CD14-positive monocyte (primary cell): ENCODE data around the gene LRRC30. TPM values are rescaled to one million over a fixed set of nuclear protein-coding genes. Genes with fewer than 3 reads are reported as not detected.

Experiments used
- DNase-seq, 3 donors: peaks; one replicate each; pipeline ENCODE4 v3.0.0-alpha.2; 2011 to 2022
- H2AFZ ChIP-seq: 2 replicates; pipeline ENCODE4 v1.6.0; 2012; ENCODE audit warnings: mild to moderate bottlenecking, low read depth, low read length, inconsistent platforms; ENCODE audit not compliant: insufficient read depth, poor library complexity, severe bottlenecking
- H3K27ac ChIP-seq, 2 donors: 1 replicate in 1 of 2; 2 replicates in 1 of 2; pipeline ENCODE4 v1.5.1; 2012 to 2013; ENCODE audit warnings: low read length in 2 of 2, control low read depth in 1 of 2, inconsistent platforms in 1 of 2, low read depth in 1 of 2, mild to moderate bottlenecking in 1 of 2
- H3K27me3 ChIP-seq, 2 donors: one replicate each; pipeline versions ENCODE4 v1.6.0 to v1.6.1; 2011 to 2013; ENCODE audit warnings: low read length in 2 of 2; ENCODE audit not compliant: control insufficient read depth in 2 of 2, insufficient read depth in 2 of 2
- H3K36me3 ChIP-seq, 2 donors: replicated peaks in 1 of 2; 1 replicate in 1 of 2; 2 replicates in 1 of 2; pipeline versions ENCODE4 v1.5.1 to v1.6.1; 2012 to 2013; ENCODE audit warnings: low read length in 2 of 2, control low read depth in 1 of 2, inconsistent platforms in 1 of 2, mild to moderate bottlenecking in 1 of 2; ENCODE audit not compliant: insufficient read depth in 2 of 2, control insufficient read depth in 1 of 2
- H3K4me1 ChIP-seq, 2 donors: 1 replicate in 1 of 2; 2 replicates in 1 of 2; pipeline versions ENCODE4 v1.5.1 to v1.6.1; 2012 to 2013; ENCODE audit warnings: low read length in 2 of 2, control low read depth in 1 of 2, inconsistent platforms in 1 of 2, mild to moderate bottlenecking in 1 of 2, moderate library complexity in 1 of 2; ENCODE audit not compliant: insufficient read depth in 2 of 2, control insufficient read depth in 1 of 2
- H3K4me2 ChIP-seq: replicated peaks from 2 replicates; pipeline ENCODE3; 2012; ENCODE audit warnings: low read length, moderate library complexity, mild to moderate bottlenecking; ENCODE audit not compliant: poor library complexity, severe bottlenecking; ENCODE audit errors: extremely low read depth
- H3K4me3 ChIP-seq, 3 experiments: fragments of 200-600 bp in 1 of 3; sonication (generic) in 1 of 3; replicated peaks in 1 of 3; 1 replicate in 2 of 3; 2 replicates in 1 of 3; pipeline ENCODE4 v1.5.1; 2011 to 2013; ENCODE audit warnings: low read length in 3 of 3, mild to moderate bottlenecking in 3 of 3, control low read depth in 2 of 3, low read depth in 2 of 3, inconsistent platforms in 1 of 3, moderate library complexity in 1 of 3
- H3K79me2 ChIP-seq: 2 replicates; pipeline ENCODE4 v1.6.0; 2012; ENCODE audit warnings: mild to moderate bottlenecking, control low read depth, inconsistent platforms, low read length, moderate library complexity; ENCODE audit not compliant: insufficient read depth
- H3K9ac ChIP-seq: 2 replicates; pipeline ENCODE4 v1.6.0; 2017; ENCODE audit warnings: low read length, mild to moderate bottlenecking; ENCODE audit not compliant: insufficient read depth, poor library complexity, severe bottlenecking
- H3K9me3 ChIP-seq, 2 donors: replicated peaks in 1 of 2; 1 replicate in 1 of 2; 2 replicates in 1 of 2; pipeline versions ENCODE4 v1.5.1 to v1.6.1; 2012 to 2013; ENCODE audit warnings: low read length in 2 of 2, control low read depth in 1 of 2; ENCODE audit not compliant: control insufficient read depth in 1 of 2, insufficient read depth in 1 of 2
- H4K20me1 ChIP-seq: 2 replicates; pipeline ENCODE4 v1.6.0; 2012; ENCODE audit warnings: mild to moderate bottlenecking, low read length, control low read depth, moderate library complexity; ENCODE audit not compliant: insufficient read depth
- H3K27ac Mint-ChIP-seq, 7 donors: one replicate each; pipeline ENCODE4 v1.8.0; 2020; ENCODE audit warnings: mild to moderate bottlenecking in 7 of 7, mixed read lengths in 7 of 7, moderate library complexity in 6 of 7, inconsistent platforms in 2 of 7
- H3K27me3 Mint-ChIP-seq, 3 donors: one replicate each; pipeline ENCODE4 v1.8.0; 2021 to 2022; ENCODE audit warnings: low read depth in 3 of 3, mild to moderate bottlenecking in 3 of 3, mixed read lengths in 3 of 3, moderate library complexity in 3 of 3, inconsistent platforms in 1 of 3
- H3K36me3 Mint-ChIP-seq, 2 donors: one replicate each; pipeline ENCODE4 v1.8.0; 2020; ENCODE audit warnings: mixed read lengths in 2 of 2, inconsistent platforms in 1 of 2, mild to moderate bottlenecking in 1 of 2
- H3K4me1 Mint-ChIP-seq: one replicate; pipeline ENCODE4 v1.8.0; 2020; ENCODE audit warnings: mild to moderate bottlenecking, mixed read lengths
- H3K4me3 Mint-ChIP-seq, 2 donors: one replicate each; pipeline ENCODE4 v1.8.0; 2020; ENCODE audit warnings: mild to moderate bottlenecking in 2 of 2, mixed read lengths in 2 of 2, moderate library complexity in 1 of 2
- H3K9me3 Mint-ChIP-seq, 7 donors: one replicate each; pipeline ENCODE4 v1.8.0; 2020 to 2022; ENCODE audit warnings: mixed read lengths in 7 of 7, mild to moderate bottlenecking in 6 of 7, moderate library complexity in 6 of 7, inconsistent platforms in 2 of 7
- WGBS: methylation state at CpG from one replicate; pipeline ENCODE4 v1.1.5; 2013; ENCODE audit warnings: missing lambda C conversion rate; ENCODE audit not compliant: insufficient coverage; 5-methylcytosine and 5-hydroxymethylcytosine counted together
- intact Hi-C, 2 donors: fragments of 100-400 bp; cut with micrococcal nuclease; formaldehyde crosslinking; loops; one replicate each; pipeline versions ENCODE4 v1.15.0 to v1.15.1; 2023
- polyA plus RNA-seq, 3 donors: library from polyadenylated mRNA; depleted of rRNA in 1 of 3; unstranded in 2 of 3; stranded (reverse) in 1 of 3; fragments of 300-500 nt in 2 of 3; fragments of >200 nt in 1 of 3; fragmentation: Illumina TruSeq in 2 of 3; gene quantifications; 1 replicate in 2 of 3; 2 replicates in 1 of 3; pipeline ENCODE4 v1.2.3, GENCODE V29; 2012 to 2021
- TF ChIP-seq, protein P1 (sequence below): fragments of 200-600 bp; IDR thresholded peaks from one replicate; pipeline ENCODE4 v1.8.0; 2022; ENCODE audit warnings: antibody characterized with exemption, mild to moderate bottlenecking

The LRRC30 gene
- polyA plus RNA-seq, 3 donors, result not detected

DNA sequence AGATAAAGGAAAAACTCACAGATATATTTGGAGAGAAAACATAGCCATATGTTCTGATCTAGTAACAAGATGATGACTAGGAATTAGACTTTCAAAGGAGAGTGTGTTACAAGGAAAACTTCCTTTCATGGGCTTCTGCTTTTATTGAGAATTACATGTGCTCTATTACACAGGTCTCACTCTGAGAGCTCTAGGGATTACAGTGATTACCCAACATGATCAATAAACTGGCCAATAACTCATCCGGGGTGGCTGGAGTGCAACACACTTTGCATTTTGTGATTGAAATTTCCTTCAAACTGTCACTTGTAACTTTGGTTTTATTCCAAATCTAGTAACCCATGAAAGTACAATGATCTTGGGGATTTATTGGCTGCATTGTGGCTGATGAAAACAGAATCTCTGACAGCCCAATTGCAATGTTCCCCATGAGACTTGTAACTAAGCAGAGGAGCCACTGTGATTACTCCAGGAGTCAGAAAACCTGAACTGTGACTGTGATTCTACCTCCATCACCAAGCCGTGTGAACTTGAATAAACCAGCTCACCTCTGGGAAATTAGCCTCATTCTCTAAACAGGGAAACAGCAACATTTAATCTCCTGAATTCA is 40.2 kb upstream of the LRRC30 start:
- intact Hi-C loops, result no loop called here

DNA sequence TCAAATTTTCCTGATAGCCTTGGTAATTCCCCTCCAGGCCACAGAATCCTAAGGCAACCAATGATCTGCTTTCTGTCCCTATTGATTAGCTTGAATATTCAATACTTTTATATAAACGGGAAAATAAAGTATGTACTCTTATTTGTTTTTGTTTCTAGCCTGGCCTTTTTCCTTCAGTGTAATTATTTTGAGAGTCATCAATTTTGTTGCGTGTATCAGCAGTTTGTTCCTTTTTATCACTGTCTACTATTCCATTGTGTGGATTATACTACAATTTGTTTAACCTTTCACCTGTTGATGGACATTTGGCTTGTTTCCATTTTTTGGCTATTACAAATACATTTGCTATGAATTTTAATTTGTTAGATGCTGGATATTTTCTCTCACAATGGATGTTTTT is 39.2 kb upstream of the LRRC30 start:
- Mint-ChIP-seq H3K36me3 (no peaks in the 10 kb centered on the region), H3K27ac (no peak overlapping the region)

More for the DNA sequence above, 40.2 kb upstream of the LRRC30 start:
- TF ChIP-seq, protein P1, sequence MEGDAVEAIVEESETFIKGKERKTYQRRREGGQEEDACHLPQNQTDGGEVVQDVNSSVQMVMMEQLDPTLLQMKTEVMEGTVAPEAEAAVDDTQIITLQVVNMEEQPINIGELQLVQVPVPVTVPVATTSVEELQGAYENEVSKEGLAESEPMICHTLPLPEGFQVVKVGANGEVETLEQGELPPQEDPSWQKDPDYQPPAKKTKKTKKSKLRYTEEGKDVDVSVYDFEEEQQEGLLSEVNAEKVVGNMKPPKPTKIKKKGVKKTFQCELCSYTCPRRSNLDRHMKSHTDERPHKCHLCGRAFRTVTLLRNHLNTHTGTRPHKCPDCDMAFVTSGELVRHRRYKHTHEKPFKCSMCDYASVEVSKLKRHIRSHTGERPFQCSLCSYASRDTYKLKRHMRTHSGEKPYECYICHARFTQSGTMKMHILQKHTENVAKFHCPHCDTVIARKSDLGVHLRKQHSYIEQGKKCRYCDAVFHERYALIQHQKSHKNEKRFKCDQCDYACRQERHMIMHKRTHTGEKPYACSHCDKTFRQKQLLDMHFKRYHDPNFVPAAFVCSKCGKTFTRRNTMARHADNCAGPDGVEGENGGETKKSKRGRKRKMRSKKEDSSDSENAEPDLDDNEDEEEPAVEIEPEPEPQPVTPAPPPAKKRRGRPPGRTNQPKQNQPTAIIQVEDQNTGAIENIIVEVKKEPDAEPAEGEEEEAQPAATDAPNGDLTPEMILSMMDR, result no peak
- H3K27me3 ChIP-seq, result no peaks in the 10 kb centered on the region
- Mint-ChIP-seq H3K4me1 (no peaks in the 10 kb centered on the region), H3K9me3 (peaks cover 0 to 1% (median 0%) of the 10 kb centered on the region in 7 donors), H3K27ac (no peak overlapping the region), H3K27me3 (peaks cover 0 to 3% (median 0%) of the 10 kb centered on the region in 3 donors), H3K4me3 (no peak overlapping the region), H3K36me3 (no peaks in the 10 kb centered on the region)
- H3K36me3 ChIP-seq, result no peaks in the 10 kb centered on the region
- no peak overlapping the region for H3K4me2 ChIP-seq
- no peaks in the 10 kb centered on the region for H4K20me1 ChIP-seq
- H3K9ac ChIP-seq, result no peak overlapping the region
- H3K79me2 ChIP-seq, result no peaks in the 10 kb centered on the region
- no peak overlapping the region for H3K27ac ChIP-seq
- no peaks in the 10 kb centered on the region for H3K4me1 ChIP-seq
- no peak overlapping the region for H3K4me3 ChIP-seq
- no peaks in the 10 kb centered on the region for H3K9me3 ChIP-seq
- no peak for DNase-seq
- no peak overlapping the region for H2AFZ ChIP-seq
- WGBS, result no CpG with 5 or more reads among the region's 2 CpGs

More for the DNA sequence above, 39.2 kb upstream of the LRRC30 start:
- H3K4me1 ChIP-seq, result no peaks in the 10 kb centered on the region
- H4K20me1 ChIP-seq, result no peaks in the 10 kb centered on the region
- H3K4me3 ChIP-seq, result no peak overlapping the region
- intact Hi-C loops, result no loop called here
- peaks cover 0 to 3% (median 0%) of the 10 kb centered on the region in 3 donors for H3K27me3 Mint-ChIP-seq
- H3K27ac ChIP-seq, result no peak overlapping the region
- no peaks in the 10 kb centered on the region for H3K4me1 Mint-ChIP-seq
- H3K9me3 Mint-ChIP-seq, result peaks cover 0 to 8% (median 0%) of the 10 kb centered on the region in 7 donors
- no peaks in the 10 kb centered on the region for H3K36me3 ChIP-seq
- no CpG with 5 or more reads among the region's 2 CpGs for WGBS
- H3K9ac ChIP-seq, result no peak overlapping the region
- TF ChIP-seq, protein P1, result no peak
- no peaks in the 10 kb centered on the region for H3K79me2 ChIP-seq
- no peaks in the 10 kb centered on the region for H3K9me3 ChIP-seq
- H2AFZ ChIP-seq, result no peak overlapping the region
- no peaks in the 10 kb centered on the region for H3K27me3 ChIP-seq
- DNase-seq, result no peak
- no peak overlapping the region for H3K4me3 Mint-ChIP-seq
- H3K4me2 ChIP-seq, result no peak overlapping the region
